Measurements from ENCODE around the gene NINL.

The NINL gene

DNA sequence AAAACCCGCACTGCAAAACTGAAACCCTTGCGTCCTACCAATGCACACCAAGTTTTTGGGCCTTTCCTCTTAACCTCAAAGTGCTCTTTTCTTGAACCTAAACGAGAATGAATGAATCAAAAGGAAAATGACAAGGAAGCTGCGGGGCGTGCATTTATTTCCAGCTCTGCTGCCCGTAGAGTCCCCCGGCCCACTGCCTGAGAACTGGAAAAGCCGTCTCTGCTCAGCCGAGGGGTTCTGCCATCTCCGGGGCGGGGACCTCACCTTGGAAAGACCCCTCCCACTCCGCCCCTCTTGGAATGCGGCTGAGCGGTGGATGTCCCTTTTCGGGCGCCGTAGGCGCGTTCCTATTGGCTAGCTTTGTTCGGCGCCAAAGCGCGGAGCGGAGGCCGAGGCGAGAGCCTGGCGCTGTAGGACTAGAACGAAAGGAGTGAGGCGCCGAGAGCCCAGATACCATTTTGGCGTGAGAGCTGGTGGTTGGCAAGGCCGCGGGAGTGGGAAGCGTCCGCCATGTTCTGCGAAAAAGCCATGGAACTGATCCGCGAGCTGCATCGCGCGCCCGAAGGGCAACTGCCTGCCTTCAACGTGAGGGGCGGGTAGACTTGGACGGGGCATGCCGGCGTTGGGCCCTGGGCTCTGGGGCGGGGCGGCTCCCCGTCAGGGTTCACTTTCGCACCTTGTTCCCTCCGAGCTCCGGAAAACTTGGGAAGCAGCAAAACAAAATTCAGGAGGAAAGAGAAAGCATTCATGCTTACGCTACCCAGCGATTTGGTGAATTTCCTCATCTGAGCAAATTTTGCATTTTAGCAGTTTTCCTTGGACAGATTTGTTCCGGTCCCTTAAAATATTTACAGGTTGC, 177.8 kb downstream of the NINL start, which contains the start of gene GINS1:
GINS1 (plus strand) TSS at position 363 of the 859 bp plus-strand sequence; CDS start at position 511, 148 bp downstream.
- peak; percentile 58 for DNase-seq (ENCODE audit: low read depth)

All from activated T-cell treated with anti-CD3 and anti-CD28 coated beads for 1 hour (primary cell).